ENCODE results near the gene RPE.

The RPE gene

GRCh38 chr2:210049831-210050230 is 47.4 kb downstream of the RPE start:
- no peak for TF ChIP-seq CTCF (IDR thresholded peaks at IDR 0.05; ENCODE audit: low read depth, low read length)
- Histone ChIP-seq H3K9me3 (ENCODE audit: severe bottlenecking) (no peaks in the 10 kb centered on the region), H3K27ac (no peak overlapping the region), H3K4me3 (ENCODE audit: low read depth, low read length) (no peak overlapping the region), H3K27me3 (ENCODE audit: insufficient read depth, low read depth, severe bottlenecking) (no peaks in the 10 kb centered on the region), H3K36me3 (no peaks in the 10 kb centered on the region; the same call in 1 of the 2 replicates)
- DNase-seq: no peak

- Histone ChIP-seq H3K9me3 (ENCODE audit: severe bottlenecking) (no peaks in the 10 kb centered on the region), H3K4me3 (ENCODE audit: low read depth, low read length) (no peak overlapping the region), H3K27me3 (ENCODE audit: insufficient read depth, low read depth, severe bottlenecking) (no peaks in the 10 kb centered on the region), H3K27ac (no peak overlapping the region), H3K36me3 (no peaks in the 10 kb centered on the region; the same call in 1 of the 2 replicates)
- DNase-seq: no peak
- no peak for TF ChIP-seq CTCF (IDR thresholded peaks at IDR 0.05; ENCODE audit: low read depth, low read length)
These were observed 48.4 kb downstream of the RPE start for GRCh38 chr2:210050885-210051284.

- H3K27me3 ChIP-seq (ENCODE audit: insufficient read depth, low read depth, severe bottlenecking): no peaks in the 10 kb centered on the region
- H3K27ac ChIP-seq: no peak overlapping the region
- DNase-seq: no peak
- no peak for TF ChIP-seq CTCF (IDR thresholded peaks at IDR 0.05; ENCODE audit: low read depth, low read length)
- H3K4me3 ChIP-seq (ENCODE audit: low read depth, low read length): no peak overlapping the region
- no peaks in the 10 kb centered on the region for H3K9me3 ChIP-seq (ENCODE audit: severe bottlenecking)
- H3K36me3 ChIP-seq: no peaks in the 10 kb centered on the region; the same call in 1 of the 2 replicates
These were observed 52.3 kb downstream of the RPE start for GRCh38 chr2:210054696-210055095.

GRCh38 chr2:210055825-210056224 is 53.4 kb downstream of the RPE start:
- no peaks in the 10 kb centered on the region for H3K27me3 ChIP-seq (ENCODE audit: insufficient read depth, low read depth, severe bottlenecking)
- no peak overlapping the region for H3K27ac ChIP-seq
- no peak for TF ChIP-seq CTCF (IDR thresholded peaks at IDR 0.05; ENCODE audit: low read depth, low read length)
- H3K4me3 ChIP-seq (ENCODE audit: low read depth, low read length): no peak overlapping the region
- DNase-seq: no peak
- H3K36me3 ChIP-seq: no peaks in the 10 kb centered on the region; the same call in 1 of the 2 replicates
- no peaks in the 10 kb centered on the region for H3K9me3 ChIP-seq (ENCODE audit: severe bottlenecking)

- Histone ChIP-seq H3K9me3 (ENCODE audit: severe bottlenecking) (no peaks in the 10 kb centered on the region), H3K4me3 (ENCODE audit: low read depth, low read length) (no peak overlapping the region), H3K27me3 (ENCODE audit: insufficient read depth, low read depth, severe bottlenecking) (no peaks in the 10 kb centered on the region), H3K27ac (no peak overlapping the region), H3K36me3 (no peaks in the 10 kb centered on the region)
- no peak for TF ChIP-seq CTCF (IDR thresholded peaks at IDR 0.05; ENCODE audit: low read depth, low read length)
- DNase-seq: no peak
These were observed 60.9 kb downstream of the RPE start for GRCh38 chr2:210063306-210063705.

Measured in WERI-Rb-1 (cell line).